ENCODE data around the gene FHL3. TPM values are rescaled to one million over a fixed set of nuclear protein-coding genes. Genes with fewer than 3 reads are reported as not detected.

Gene FHL3
- total RNA-seq = 27.9 TPM

DNA sequence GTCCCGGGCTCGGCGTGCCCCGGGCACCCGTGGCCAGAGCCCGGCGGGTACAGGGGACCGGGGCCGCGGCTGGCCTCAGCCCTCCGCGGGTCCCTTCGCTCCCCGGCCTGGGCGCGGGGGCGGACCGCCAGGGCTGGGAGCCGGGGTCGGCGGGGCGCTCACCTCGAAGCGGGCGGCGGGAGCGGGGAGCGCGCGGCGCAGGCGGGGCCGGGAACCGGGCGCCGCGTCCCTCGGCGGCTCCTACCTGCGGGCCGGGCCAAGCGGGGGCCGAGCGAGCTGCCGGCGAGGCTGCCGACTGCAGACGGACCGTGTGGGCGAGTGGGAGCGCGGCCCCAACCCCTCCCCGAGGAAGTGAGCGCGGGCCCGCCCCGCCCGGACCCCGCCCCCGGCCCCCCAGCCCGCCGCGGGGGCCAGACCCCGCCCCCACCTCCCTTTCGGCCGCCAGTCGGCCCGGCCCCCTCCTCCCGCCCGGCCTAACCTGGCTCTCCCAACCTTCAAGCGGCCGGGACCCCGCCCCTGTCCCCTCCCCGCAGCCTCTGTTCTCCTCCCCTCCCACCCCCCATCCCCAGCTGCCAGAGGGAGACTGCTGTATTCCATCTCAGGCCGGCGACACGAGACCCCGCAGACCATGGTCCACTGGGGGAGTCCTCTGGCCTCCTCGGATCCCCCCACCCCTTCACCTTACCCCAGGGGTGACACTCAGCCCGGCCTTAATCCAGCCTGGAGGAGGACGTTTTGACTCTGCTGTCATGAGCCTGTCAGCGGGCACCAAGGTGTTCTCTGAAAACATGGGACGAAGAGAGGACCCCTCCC lies at the start of gene FHL3:
Gene FHL3 (minus strand): TSS at position 320 of the 813 bp plus-strand sequence. CDS start 6,102 bp downstream, outside the sequence.
- intact Hi-C loops (cut with DNase I) = no loop called here
- DNase-seq (ENCODE audit: low spot score) (peak; percentile 73), ATAC-seq (peak; percentile 13)

DNA sequence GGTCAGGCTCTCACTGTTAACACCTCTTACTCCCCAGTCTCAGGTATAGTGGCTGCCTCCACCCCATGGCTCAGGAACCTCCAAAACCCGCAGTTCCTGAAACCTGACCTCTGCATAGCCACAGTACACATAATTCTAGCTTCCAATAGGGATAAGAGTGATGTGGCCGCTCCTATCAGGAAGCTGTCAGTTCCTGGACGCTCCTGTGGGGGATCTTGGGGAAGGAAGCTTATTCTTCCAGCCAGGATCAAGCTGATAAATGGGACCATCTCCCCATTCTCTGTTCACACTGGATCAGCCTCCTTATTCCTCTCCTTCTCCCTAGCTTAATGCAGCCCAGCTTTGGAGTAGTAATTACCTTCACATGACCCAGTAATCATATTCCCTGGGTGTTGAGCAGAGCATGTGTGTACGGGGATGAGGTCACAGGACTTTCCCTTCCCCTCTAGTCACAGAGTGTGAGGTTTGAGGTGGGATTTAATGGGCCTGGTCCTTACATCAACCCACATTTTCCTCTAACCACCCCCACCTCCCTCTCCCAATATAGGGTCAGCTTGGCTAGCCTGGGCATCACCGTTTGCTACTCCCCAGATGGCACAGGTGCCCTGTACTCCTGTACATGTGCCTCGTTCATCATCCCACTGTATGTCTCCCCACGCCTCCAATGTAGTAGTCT lies 48.2 kb upstream of the FHL3 start:
- ATAC-seq = no peak
- intact Hi-C loops (cut with DNase I) = no loop called here
- no peak for DNase-seq (ENCODE audit: low spot score)

GRCh38 chr1:38052750-38053415 lies 47.6 kb upstream of the FHL3 start:
- ATAC-seq (no peak), DNase-seq (ENCODE audit: low spot score) (no peak)
- intact Hi-C loops (cut with DNase I) = no loop called here

DNA sequence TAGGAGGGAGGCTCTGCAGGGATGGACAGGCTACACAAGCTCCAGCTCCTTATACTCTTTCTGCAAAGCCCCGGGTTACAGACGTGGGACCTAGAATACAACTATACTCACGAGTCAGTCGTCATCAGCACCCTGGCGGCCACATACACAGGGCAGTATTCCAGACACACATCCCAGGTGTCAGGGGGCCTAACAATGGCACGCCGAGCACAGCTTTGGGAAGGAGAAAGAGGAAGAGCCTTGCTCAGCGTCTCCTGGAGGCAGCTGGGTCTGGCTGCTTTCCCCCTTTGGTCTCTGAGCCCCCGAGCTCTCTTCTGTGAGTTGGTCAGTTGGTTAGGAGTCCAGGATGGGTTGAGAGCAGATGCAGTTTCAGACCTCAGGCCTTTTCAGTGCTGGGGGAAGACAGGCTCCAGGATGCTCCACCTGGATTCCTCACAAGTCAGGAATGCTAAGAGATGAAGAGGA lies 45.8 kb upstream of the FHL3 start:
- intact Hi-C loops (cut with DNase I) = no loop called here
- ATAC-seq (no peak), DNase-seq (ENCODE audit: low spot score) (no peak)

DNA sequence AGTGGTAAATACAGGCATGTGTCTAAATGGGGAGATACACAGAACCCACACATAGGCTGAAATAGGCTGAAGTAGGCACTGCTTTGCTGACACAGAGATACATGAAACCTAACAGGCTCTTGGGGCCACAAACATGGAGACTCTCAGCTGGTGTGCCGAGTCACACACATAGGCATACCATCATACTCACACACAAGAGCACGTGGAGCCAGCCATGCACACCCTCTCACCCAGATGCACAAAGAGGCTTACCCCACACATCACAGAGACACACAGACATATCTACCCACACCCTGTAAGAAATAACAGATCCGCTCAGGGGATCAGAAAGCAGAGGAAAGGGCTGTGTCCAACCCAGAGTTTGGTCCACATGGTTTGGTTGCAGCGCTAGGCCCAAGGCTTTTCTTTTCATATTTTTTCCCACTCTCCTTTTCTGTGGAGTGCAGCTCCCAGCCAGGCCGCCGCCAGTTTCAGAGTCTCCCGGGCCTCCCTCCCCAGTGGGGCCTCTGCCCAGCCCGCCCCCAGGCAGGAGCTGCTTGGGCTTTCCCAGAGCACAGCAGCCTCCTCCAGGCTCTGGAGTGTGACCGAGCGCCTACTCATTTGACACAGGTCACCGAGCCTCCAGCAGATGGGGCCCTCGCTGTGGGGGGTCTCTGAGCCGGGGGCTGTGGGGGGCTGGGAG lies 45.2 kb upstream of the FHL3 start:
- intact Hi-C loops (cut with DNase I) = no loop called here
- no peak for DNase-seq (ENCODE audit: low spot score)
- no peak for ATAC-seq

DNA sequence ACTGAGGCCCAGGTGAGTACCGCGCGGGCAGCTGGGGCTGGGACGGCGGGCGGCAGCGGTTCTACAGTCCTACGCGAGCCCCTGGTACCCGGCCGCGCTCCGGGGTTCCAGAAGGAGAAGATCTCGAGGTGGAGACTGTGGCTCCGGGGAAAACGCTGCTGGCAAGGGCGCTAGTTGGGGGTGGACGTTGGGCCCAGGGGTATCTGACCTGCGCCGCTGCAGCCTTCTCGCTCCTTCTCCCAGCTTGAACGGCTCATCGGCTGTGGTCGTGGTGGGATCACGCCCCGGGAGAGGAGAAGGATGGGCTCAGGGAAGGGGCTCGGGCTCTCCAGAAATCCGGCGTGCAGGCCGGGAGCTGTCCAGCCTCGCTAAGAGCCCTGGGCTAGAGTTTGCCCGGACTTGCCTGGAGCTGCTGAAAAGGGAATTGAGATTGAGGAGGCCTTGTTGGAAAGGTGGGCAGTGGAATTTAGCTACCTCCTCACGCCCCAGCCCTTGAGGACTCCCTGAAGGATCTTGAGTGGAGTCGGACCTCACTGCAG lies 42.4 kb upstream of the FHL3 start:
- no peak for DNase-seq (ENCODE audit: low spot score)
- ATAC-seq = peak; percentile 41
- intact Hi-C loops (cut with DNase I) = no loop called here

GRCh38 chr1:38046884-38047602 lies 41.7 kb upstream of the FHL3 start:
- intact Hi-C loops (cut with DNase I) = no loop called here
- peak; percentile 95 for ATAC-seq
- peak; percentile 92 for DNase-seq (ENCODE audit: low spot score)

GRCh38 chr1:38046333-38046883 lies 41.1 kb upstream of the FHL3 start, which contains the start of gene POU3F1:
Gene POU3F1 (minus strand): TSS chr1:38046793. CDS start chr1:38046743, 50 bp downstream.
- no peak for DNase-seq (ENCODE audit: low spot score)
- intact Hi-C loops (cut with DNase I) = no loop called here

GRCh38 chr1:38045401-38046332 lies 40.4 kb upstream of the FHL3 start:
- DNase-seq (ENCODE audit: low spot score) (no peak), ATAC-seq (no peak)
- intact Hi-C loops (cut with DNase I) = no loop called here

More at GRCh38 chr1:38046333-38046883, 41.1 kb upstream of the FHL3 start, which contains the start of gene POU3F1:
- ATAC-seq = no peak

DNA sequence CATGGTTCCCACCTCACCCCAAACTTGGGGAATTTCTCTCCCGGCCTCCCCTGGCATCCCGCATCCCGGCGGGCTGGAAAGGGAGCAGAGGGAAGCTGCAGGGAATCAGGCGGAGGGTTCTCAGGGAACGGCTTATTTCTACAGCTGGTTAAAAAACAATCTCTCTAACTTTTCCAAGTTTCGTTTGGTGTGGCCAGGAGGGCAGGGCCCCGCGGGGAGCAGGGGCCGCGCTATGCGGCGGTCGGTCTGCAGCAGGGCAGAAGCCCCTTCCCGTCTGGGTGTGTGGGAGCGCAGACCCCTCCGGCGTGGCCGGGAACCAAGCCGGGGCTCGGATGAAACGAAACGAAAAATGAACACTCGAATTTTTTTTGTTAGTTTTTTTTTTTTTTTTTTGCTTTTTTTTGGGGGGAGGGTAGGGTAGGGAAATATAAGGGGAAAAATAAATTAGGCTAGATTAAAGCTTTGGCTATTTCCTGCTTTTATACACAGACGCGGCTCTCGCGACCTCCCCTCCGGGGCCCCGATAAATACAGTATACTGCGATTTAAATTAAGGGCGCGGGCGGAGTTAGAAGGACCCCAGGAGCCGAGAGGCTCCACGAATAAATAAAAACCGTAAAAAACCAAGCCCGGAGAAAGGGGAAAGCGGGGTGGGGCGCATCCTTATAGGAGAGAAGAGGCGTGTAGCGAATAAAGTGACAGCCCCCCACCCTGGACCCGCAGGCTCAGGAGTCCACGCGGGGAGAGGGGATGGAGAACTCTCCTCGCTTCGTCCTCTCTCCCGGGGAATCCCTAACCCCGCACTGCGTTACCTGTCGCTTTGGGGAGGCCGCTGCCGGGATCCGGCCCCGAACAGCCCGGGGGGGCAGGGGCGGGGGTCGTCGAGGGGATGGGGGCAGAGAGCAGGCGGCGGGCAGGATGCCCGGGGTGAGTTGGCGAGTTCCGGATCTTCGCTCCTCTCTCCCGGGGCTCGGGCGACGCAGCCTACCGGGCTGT lies 39.2 kb upstream of the FHL3 start:
- DNase-seq (ENCODE audit: low spot score) (no peak), ATAC-seq (no peak)
- intact Hi-C loops (cut with DNase I) = loop anchor here (5.0 kb wide), 1 partner anchor 1282 kb away; no protein-coding TSS in a partner anchor

GRCh38 chr1:38043036-38043747 lies 37.9 kb upstream of the FHL3 start:
- no peak for DNase-seq (ENCODE audit: low spot score)
- no peak for ATAC-seq
- intact Hi-C loops (cut with DNase I) = loop anchor here (5.0 kb wide), 1 partner anchor 1281 kb away; no protein-coding TSS in a partner anchor

GRCh38 chr1:38041936-38042834 lies 36.9 kb upstream of the FHL3 start:
- intact Hi-C loops (cut with DNase I) = loop anchor here (5.0 kb wide), 1 partner anchor 1280 kb away; no protein-coding TSS in a partner anchor
- no peak for ATAC-seq
- no peak for DNase-seq (ENCODE audit: low spot score)

GRCh38 chr1:38039331-38040088 lies 34.2 kb upstream of the FHL3 start:
- ATAC-seq = peak; percentile 37
- no peak for DNase-seq (ENCODE audit: low spot score)
- intact Hi-C loops (cut with DNase I) = loop anchor here (5.0 kb wide), 1 partner anchor 1277 kb away; no protein-coding TSS in a partner anchor

Data from sciatic nerve (tissue), 2 donors.